ENCODE measurements around the gene OSBPL8.

DNA sequence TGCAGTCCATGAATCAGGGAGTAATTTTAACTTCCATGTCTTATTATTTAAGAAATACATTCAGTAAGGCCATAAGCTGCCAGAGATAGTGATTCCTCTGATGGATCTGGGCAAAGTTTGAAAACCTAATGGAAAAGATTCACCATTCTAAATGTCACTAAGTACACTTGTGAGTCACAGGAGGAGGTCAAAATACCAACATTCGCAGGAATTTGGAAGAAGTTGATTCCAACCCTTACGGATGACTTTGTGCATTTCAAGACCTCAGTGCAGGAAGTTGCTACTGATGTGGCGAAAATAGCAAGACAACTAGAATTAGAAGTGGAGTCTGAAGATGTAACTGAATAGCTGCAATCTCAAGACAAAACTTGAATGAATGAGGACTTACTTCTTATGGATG, 69.8 kb downstream of the OSBPL8 start:
- TF ChIP-seq, protein P1, sequence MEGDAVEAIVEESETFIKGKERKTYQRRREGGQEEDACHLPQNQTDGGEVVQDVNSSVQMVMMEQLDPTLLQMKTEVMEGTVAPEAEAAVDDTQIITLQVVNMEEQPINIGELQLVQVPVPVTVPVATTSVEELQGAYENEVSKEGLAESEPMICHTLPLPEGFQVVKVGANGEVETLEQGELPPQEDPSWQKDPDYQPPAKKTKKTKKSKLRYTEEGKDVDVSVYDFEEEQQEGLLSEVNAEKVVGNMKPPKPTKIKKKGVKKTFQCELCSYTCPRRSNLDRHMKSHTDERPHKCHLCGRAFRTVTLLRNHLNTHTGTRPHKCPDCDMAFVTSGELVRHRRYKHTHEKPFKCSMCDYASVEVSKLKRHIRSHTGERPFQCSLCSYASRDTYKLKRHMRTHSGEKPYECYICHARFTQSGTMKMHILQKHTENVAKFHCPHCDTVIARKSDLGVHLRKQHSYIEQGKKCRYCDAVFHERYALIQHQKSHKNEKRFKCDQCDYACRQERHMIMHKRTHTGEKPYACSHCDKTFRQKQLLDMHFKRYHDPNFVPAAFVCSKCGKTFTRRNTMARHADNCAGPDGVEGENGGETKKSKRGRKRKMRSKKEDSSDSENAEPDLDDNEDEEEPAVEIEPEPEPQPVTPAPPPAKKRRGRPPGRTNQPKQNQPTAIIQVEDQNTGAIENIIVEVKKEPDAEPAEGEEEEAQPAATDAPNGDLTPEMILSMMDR (IDR thresholded peaks at IDR 0.05) = no peak
- TF ChIP-seq EP300 (IDR thresholded peaks at IDR 0.05) = no peak
- TF ChIP-seq POLR2A (IDR thresholded peaks at IDR 0.05) = no peak
